CD14-positive monocyte (primary cell): ENCODE data around the gene EPAS1. TPM values are rescaled to one million over a fixed set of nuclear protein-coding genes. Genes with fewer than 3 reads are reported as not detected.
A peak's percentile ranks its signal among the peaks of the same experiment; 100 is the strongest.

Experiments used
- DNase-seq, 3 donors: peaks; one replicate each; pipeline ENCODE4 v3.0.0-alpha.2; 2011 to 2022
- H2AFZ ChIP-seq: 2 replicates; pipeline ENCODE4 v1.6.0; 2012; ENCODE audit warnings: mild to moderate bottlenecking, low read depth, low read length, inconsistent platforms; ENCODE audit not compliant: insufficient read depth, poor library complexity, severe bottlenecking
- H3K27ac ChIP-seq, 2 donors: 1 replicate in 1 of 2; 2 replicates in 1 of 2; pipeline ENCODE4 v1.5.1; 2012 to 2013; ENCODE audit warnings: low read length in 2 of 2, control low read depth in 1 of 2, inconsistent platforms in 1 of 2, low read depth in 1 of 2, mild to moderate bottlenecking in 1 of 2
- H3K27me3 ChIP-seq, 2 donors: one replicate each; pipeline versions ENCODE4 v1.6.0 to v1.6.1; 2011 to 2013; ENCODE audit warnings: low read length in 2 of 2; ENCODE audit not compliant: control insufficient read depth in 2 of 2, insufficient read depth in 2 of 2
- H3K36me3 ChIP-seq, 2 donors: replicated peaks in 1 of 2; 1 replicate in 1 of 2; 2 replicates in 1 of 2; pipeline versions ENCODE4 v1.5.1 to v1.6.1; 2012 to 2013; ENCODE audit warnings: low read length in 2 of 2, control low read depth in 1 of 2, inconsistent platforms in 1 of 2, mild to moderate bottlenecking in 1 of 2; ENCODE audit not compliant: insufficient read depth in 2 of 2, control insufficient read depth in 1 of 2
- H3K4me1 ChIP-seq, 2 donors: 1 replicate in 1 of 2; 2 replicates in 1 of 2; pipeline versions ENCODE4 v1.5.1 to v1.6.1; 2012 to 2013; ENCODE audit warnings: low read length in 2 of 2, control low read depth in 1 of 2, inconsistent platforms in 1 of 2, mild to moderate bottlenecking in 1 of 2, moderate library complexity in 1 of 2; ENCODE audit not compliant: insufficient read depth in 2 of 2, control insufficient read depth in 1 of 2
- H3K4me2 ChIP-seq: replicated peaks from 2 replicates; pipeline ENCODE3; 2012; ENCODE audit warnings: low read length, moderate library complexity, mild to moderate bottlenecking; ENCODE audit not compliant: poor library complexity, severe bottlenecking; ENCODE audit errors: extremely low read depth
- H3K4me3 ChIP-seq, 3 experiments: fragments of 200-600 bp in 1 of 3; sonication (generic) in 1 of 3; replicated peaks in 1 of 3; 1 replicate in 2 of 3; 2 replicates in 1 of 3; pipeline ENCODE4 v1.5.1; 2011 to 2013; ENCODE audit warnings: low read length in 3 of 3, mild to moderate bottlenecking in 3 of 3, control low read depth in 2 of 3, low read depth in 2 of 3, inconsistent platforms in 1 of 3, moderate library complexity in 1 of 3
- H3K79me2 ChIP-seq: 2 replicates; pipeline ENCODE4 v1.6.0; 2012; ENCODE audit warnings: mild to moderate bottlenecking, control low read depth, inconsistent platforms, low read length, moderate library complexity; ENCODE audit not compliant: insufficient read depth
- H3K9ac ChIP-seq: 2 replicates; pipeline ENCODE4 v1.6.0; 2017; ENCODE audit warnings: low read length, mild to moderate bottlenecking; ENCODE audit not compliant: insufficient read depth, poor library complexity, severe bottlenecking
- H3K9me3 ChIP-seq, 2 donors: replicated peaks in 1 of 2; 1 replicate in 1 of 2; 2 replicates in 1 of 2; pipeline versions ENCODE4 v1.5.1 to v1.6.1; 2012 to 2013; ENCODE audit warnings: low read length in 2 of 2, control low read depth in 1 of 2; ENCODE audit not compliant: control insufficient read depth in 1 of 2, insufficient read depth in 1 of 2
- H4K20me1 ChIP-seq: 2 replicates; pipeline ENCODE4 v1.6.0; 2012; ENCODE audit warnings: mild to moderate bottlenecking, low read length, control low read depth, moderate library complexity; ENCODE audit not compliant: insufficient read depth
- H3K27ac Mint-ChIP-seq, 7 donors: one replicate each; pipeline ENCODE4 v1.8.0; 2020; ENCODE audit warnings: mild to moderate bottlenecking in 7 of 7, mixed read lengths in 7 of 7, moderate library complexity in 6 of 7, inconsistent platforms in 2 of 7
- H3K27me3 Mint-ChIP-seq, 3 donors: one replicate each; pipeline ENCODE4 v1.8.0; 2021 to 2022; ENCODE audit warnings: low read depth in 3 of 3, mild to moderate bottlenecking in 3 of 3, mixed read lengths in 3 of 3, moderate library complexity in 3 of 3, inconsistent platforms in 1 of 3
- H3K36me3 Mint-ChIP-seq, 2 donors: one replicate each; pipeline ENCODE4 v1.8.0; 2020; ENCODE audit warnings: mixed read lengths in 2 of 2, inconsistent platforms in 1 of 2, mild to moderate bottlenecking in 1 of 2
- H3K4me1 Mint-ChIP-seq: one replicate; pipeline ENCODE4 v1.8.0; 2020; ENCODE audit warnings: mild to moderate bottlenecking, mixed read lengths
- H3K4me3 Mint-ChIP-seq, 2 donors: one replicate each; pipeline ENCODE4 v1.8.0; 2020; ENCODE audit warnings: mild to moderate bottlenecking in 2 of 2, mixed read lengths in 2 of 2, moderate library complexity in 1 of 2
- H3K9me3 Mint-ChIP-seq, 7 donors: one replicate each; pipeline ENCODE4 v1.8.0; 2020 to 2022; ENCODE audit warnings: mixed read lengths in 7 of 7, mild to moderate bottlenecking in 6 of 7, moderate library complexity in 6 of 7, inconsistent platforms in 2 of 7
- CTCF ChIP-seq: fragments of 200-600 bp; IDR thresholded peaks from one replicate; pipeline ENCODE4 v1.8.0; 2022; ENCODE audit warnings: antibody characterized with exemption, mild to moderate bottlenecking
- WGBS: methylation state at CpG from one replicate; pipeline ENCODE4 v1.1.5; 2013; ENCODE audit warnings: missing lambda C conversion rate; ENCODE audit not compliant: insufficient coverage; 5-methylcytosine and 5-hydroxymethylcytosine counted together
- intact Hi-C, 2 donors: fragments of 100-400 bp; cut with micrococcal nuclease; formaldehyde crosslinking; loops; one replicate each; pipeline versions ENCODE4 v1.15.0 to v1.15.1; 2023
- polyA plus RNA-seq, 3 donors: library from polyadenylated mRNA; depleted of rRNA in 1 of 3; unstranded in 2 of 3; stranded (reverse) in 1 of 3; fragments of 300-500 nt in 2 of 3; fragments of >200 nt in 1 of 3; fragmentation: Illumina TruSeq in 2 of 3; gene quantifications; 1 replicate in 2 of 3; 2 replicates in 1 of 3; pipeline ENCODE4 v1.2.3, GENCODE V29; 2012 to 2021

The EPAS1 gene
- polyA plus RNA-seq, 3 donors, result 0.11 to 1.0 (median 0.88) TPM

GRCh38 chr2:46260305-46260704 is 36.9 kb upstream of the EPAS1 start:
- peaks cover 0 to 2% of the 10 kb centered on the region in 2 donors for H3K36me3 Mint-ChIP-seq
- no peaks in the 10 kb centered on the region for H4K20me1 ChIP-seq
- WGBS, result 0% methylated on average over 2 of the region's 4 CpGs
- DNase-seq, result no peak
- no peak overlapping the region for H3K9ac ChIP-seq
- H3K9me3 ChIP-seq, result no peaks in the 10 kb centered on the region
- peaks cover 0 to 3% (median 0%) of the 10 kb centered on the region in 7 donors for H3K9me3 Mint-ChIP-seq
- H3K4me3 Mint-ChIP-seq, result no peak overlapping the region
- no peak overlapping the region for H3K27ac ChIP-seq
- peaks cover 10 to 23% of the 10 kb centered on the region in 2 donors for H3K4me1 ChIP-seq
- peak overlapping the region; percentile 10 for H3K4me2 ChIP-seq
- no peaks in the 10 kb centered on the region for H3K79me2 ChIP-seq
- intact Hi-C loops, result no loop called here
- peak overlapping the region; percentile 31 for H2AFZ ChIP-seq
- peaks cover 0 to 3% (median 0%) of the 10 kb centered on the region in 3 donors for H3K27me3 Mint-ChIP-seq
- no peak overlapping the region for H3K4me3 ChIP-seq
- H3K27ac Mint-ChIP-seq, result peak overlapping the region in 1 of 7 donors; percentile 66
- H3K27me3 ChIP-seq, result no peaks in the 10 kb centered on the region
- H3K36me3 ChIP-seq, result no peaks in the 10 kb centered on the region
- TF ChIP-seq CTCF, result no peak
- peaks cover 20% of the 10 kb centered on the region for H3K4me1 Mint-ChIP-seq

GRCh38 chr2:46262248-46262938 is 34.8 kb upstream of the EPAS1 start:
- 80% methylated on average over 1 of the region's 2 CpGs for WGBS
- no peaks in the 10 kb centered on the region for H3K36me3 ChIP-seq
- peaks cover 0 to 3% (median 0%) of the 10 kb centered on the region in 3 donors for H3K27me3 Mint-ChIP-seq

More at GRCh38 chr2:46262248-46262938, 34.8 kb upstream of the EPAS1 start:
- no peak for TF ChIP-seq CTCF
- Histone ChIP-seq H3K9me3 (no peaks in the 10 kb centered on the region), H3K27ac (no peak overlapping the region), H3K9ac (no peak overlapping the region), H3K4me2 (no peak overlapping the region), H3K4me3 (no peak overlapping the region), H2AFZ (no peak overlapping the region), H4K20me1 (no peaks in the 10 kb centered on the region), H3K27me3 (no peaks in the 10 kb centered on the region), H3K4me1 (peaks cover 3 to 19% of the 10 kb centered on the region in 2 donors), H3K79me2 (no peaks in the 10 kb centered on the region)
- Mint-ChIP-seq H3K4me1 (peaks cover 24% of the 10 kb centered on the region), H3K36me3 (peaks cover 0 to 2% of the 10 kb centered on the region in 2 donors), H3K4me3 (no peak overlapping the region), H3K9me3 (peaks cover 0 to 3% (median 0%) of the 10 kb centered on the region in 7 donors), H3K27ac (no peak overlapping the region)
- intact Hi-C loops, result no loop called here
- no peak for DNase-seq
